GM12892 (cell line): ENCODE measurements around the gene RTN4RL1.

ENCODE experiments used
- POLR2A ChIP-seq: IDR thresholded peaks from 2 replicates; pipeline ENCODE4 v1.6.1; 2011; ENCODE audit warnings: low read depth, low read length, control low read depth
- POLR2AphosphoS5 ChIP-seq: IDR thresholded peaks from 2 replicates; pipeline ENCODE4 v1.6.1; 2011; ENCODE audit warnings: low read depth, low read length, control low read depth
- TAF1 ChIP-seq: IDR thresholded peaks from 2 replicates; pipeline ENCODE4 v1.6.1; 2011; ENCODE audit warnings: low read depth, mild to moderate bottlenecking, control low read depth, low read length, borderline replicate concordance

- TF ChIP-seq TAF1, result no peak
- TF ChIP-seq POLR2AphosphoS5, result no peak
- no peak for TF ChIP-seq POLR2A
Measured at GRCh38 chr17:2016494-2016893, 8.6 kb downstream of the RTN4RL1 start.
